Tibial nerve (tissue), 4 donors: ENCODE data around the gene GDPGP1. TPM values are rescaled to one million over a fixed set of nuclear protein-coding genes. Genes with fewer than 3 reads are reported as not detected.

Experiments
- DNase-seq, 2 donors: peaks; one replicate each; pipeline ENCODE4 v3.0.0-alpha.2; 2019; ENCODE audit warnings: low spot score in 2 of 2
- H3K27ac ChIP-seq, 4 donors: fragments of 200-600 bp; sonication (generic) in 3 of 4; one replicate each; pipeline ENCODE4 v1.5.1; 2017 to 2019; ENCODE audit warnings: mild to moderate bottlenecking in 1 of 4
- H3K27me3 ChIP-seq, 2 donors: fragments of 200-600 bp; sonication (generic) in 1 of 2; one replicate each; pipeline versions ENCODE4 v1.5.1 to v1.6.0; 2017 to 2019
- H3K36me3 ChIP-seq, 3 donors: fragments of 200-600 bp; sonication (generic); one replicate each; pipeline ENCODE4 v1.5.1; 2018 to 2019
- H3K4me1 ChIP-seq, 4 donors: fragments of 200-600 bp; sonication (generic) in 3 of 4; one replicate each; pipeline ENCODE4 v1.5.1; 2017 to 2019
- H3K4me3 ChIP-seq, 4 donors: fragments of 200-600 bp; sonication (generic) in 3 of 4; one replicate each; pipeline ENCODE4 v1.5.1; 2017 to 2019; ENCODE audit warnings: mild to moderate bottlenecking in 1 of 4, moderate library complexity in 1 of 4
- H3K9me3 ChIP-seq, 4 donors: fragments of 200-600 bp; sonication (generic) in 3 of 4; one replicate each; pipeline ENCODE4 v1.5.1; 2017 to 2019
- EP300 ChIP-seq, 2 donors: sonication (generic); formaldehyde crosslinking; IDR thresholded peaks; one replicate each; pipeline ENCODE4 v1.6.1; 2017; ENCODE audit warnings: antibody characterized with exemption in 2 of 2, mild to moderate bottlenecking in 1 of 2
- POLR2A ChIP-seq, 2 donors: fragments of 450-650 bp; IDR thresholded peaks; one replicate each; pipeline ENCODE4 v1.6.1; 2017; ENCODE audit warnings: antibody characterized with exemption in 2 of 2, mild to moderate bottlenecking in 2 of 2, moderate library complexity in 2 of 2
- WGBS, 2 donors: methylation state at CpG; one replicate each; pipeline ENCODE4 v1.1.5; 2018; 5-methylcytosine and 5-hydroxymethylcytosine counted together
- total RNA-seq, 4 donors: library from RNA; depleted of rRNA; stranded (reverse); fragments of >200 nt; gene quantifications; one replicate each; pipeline ENCODE4 v1.1.0, GENCODE V29; 2016
- TF ChIP-seq, protein P1 (sequence below), 5 experiments: fragments of 200-600 bp in 3 of 5; fragments of 450-650 bp in 2 of 5; sonication (generic) in 3 of 5; IDR thresholded peaks; one replicate each; pipeline ENCODE4 v1.5.1; 2016 to 2019; ENCODE audit warnings: antibody characterized with exemption in 5 of 5, mild to moderate bottlenecking in 3 of 5, moderate library complexity in 2 of 5

Gene GDPGP1
- total RNA-seq, 4 donors from 2014 or later: 1.4 to 6.9 (median 4.9) TPM

DNA sequence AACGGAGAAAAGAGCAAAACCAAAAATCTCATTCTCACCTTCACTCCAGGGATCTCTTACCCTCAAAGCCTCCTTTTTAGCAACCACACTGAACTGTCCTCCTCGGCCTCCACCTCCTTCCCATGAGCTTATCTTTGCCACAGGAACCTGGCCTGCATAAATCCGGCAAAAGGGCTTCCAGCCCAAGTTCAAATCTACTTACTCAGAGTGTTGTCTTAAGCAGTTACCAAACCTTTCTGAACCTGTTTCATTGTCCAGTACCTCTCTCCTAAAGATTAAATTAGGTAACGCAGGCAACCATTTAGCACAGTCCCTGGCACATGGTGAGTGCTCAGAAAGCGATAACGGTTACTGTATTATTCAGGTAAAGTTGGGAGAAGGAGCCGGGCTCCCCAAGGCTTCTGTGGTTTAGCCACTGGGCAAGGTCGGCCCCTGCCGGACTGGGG is 1.0 kb upstream of the GDPGP1 start:
- peak overlapping the region; percentile 52 to 96 (median 92) for H3K27ac ChIP-seq
- TF ChIP-seq, protein P1, sequence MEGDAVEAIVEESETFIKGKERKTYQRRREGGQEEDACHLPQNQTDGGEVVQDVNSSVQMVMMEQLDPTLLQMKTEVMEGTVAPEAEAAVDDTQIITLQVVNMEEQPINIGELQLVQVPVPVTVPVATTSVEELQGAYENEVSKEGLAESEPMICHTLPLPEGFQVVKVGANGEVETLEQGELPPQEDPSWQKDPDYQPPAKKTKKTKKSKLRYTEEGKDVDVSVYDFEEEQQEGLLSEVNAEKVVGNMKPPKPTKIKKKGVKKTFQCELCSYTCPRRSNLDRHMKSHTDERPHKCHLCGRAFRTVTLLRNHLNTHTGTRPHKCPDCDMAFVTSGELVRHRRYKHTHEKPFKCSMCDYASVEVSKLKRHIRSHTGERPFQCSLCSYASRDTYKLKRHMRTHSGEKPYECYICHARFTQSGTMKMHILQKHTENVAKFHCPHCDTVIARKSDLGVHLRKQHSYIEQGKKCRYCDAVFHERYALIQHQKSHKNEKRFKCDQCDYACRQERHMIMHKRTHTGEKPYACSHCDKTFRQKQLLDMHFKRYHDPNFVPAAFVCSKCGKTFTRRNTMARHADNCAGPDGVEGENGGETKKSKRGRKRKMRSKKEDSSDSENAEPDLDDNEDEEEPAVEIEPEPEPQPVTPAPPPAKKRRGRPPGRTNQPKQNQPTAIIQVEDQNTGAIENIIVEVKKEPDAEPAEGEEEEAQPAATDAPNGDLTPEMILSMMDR (IDR thresholded peaks at IDR 0.05): peak in 2 of 5 experiments; percentile 42 to 71
- TF ChIP-seq POLR2A (IDR thresholded peaks at IDR 0.05): no peak
- TF ChIP-seq EP300 (IDR thresholded peaks at IDR 0.05): no peak
- 11 to 15% methylated on average over 9 of the region's 9 CpGs for WGBS, 2 donors

DNA sequence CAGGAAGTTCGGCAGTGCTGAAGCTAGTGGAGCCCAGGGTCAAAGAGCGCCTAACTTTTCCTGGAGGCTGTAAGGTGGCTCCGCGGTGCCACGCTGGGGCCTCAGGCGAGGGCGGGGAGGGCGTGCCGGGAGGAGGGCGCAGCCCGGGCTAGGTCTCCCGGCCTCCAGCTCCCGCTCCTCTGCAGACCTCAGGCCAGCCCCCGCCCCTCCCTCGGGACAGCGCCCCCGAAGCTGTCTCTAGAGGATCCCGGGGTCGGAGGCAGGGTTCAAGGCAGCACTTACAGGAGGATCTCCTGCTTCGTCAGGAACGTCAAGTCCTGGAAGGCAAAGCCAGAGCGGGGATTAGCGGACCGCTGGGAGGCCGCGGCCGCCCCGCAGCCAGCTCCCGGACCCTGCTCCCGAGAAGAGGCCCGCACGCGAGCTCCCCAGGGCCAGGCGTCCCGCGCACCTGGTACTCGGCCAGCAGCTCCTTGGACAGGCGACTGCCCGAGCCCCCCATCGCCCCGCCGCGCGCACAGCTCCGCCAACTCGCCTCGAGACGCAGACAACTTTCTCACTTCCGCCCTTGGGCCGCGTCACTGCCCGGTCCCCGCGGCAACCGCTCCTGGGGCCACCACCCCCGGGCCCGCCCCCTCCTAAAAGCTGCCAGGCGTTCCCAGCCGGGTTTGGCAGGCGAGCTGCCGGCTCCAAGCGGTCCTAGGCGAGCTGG is 468 bp upstream of the GDPGP1 start, which contains the start of gene CIB1:
Gene CIB1 (minus strand): TSS at position 555 of the 709 bp plus-strand sequence. CDS start 56 bp downstream, at position 499.
- 0 to 1% methylated on average over 20 to 31 of the region's 63 CpGs for WGBS, 2 donors
- Histone ChIP-seq H3K27ac (peak within 1 kb of the TSS; percentile 70 to 96 (median 92)), H3K4me1 (peaks cover 0 to 41% (median 27%) of the 10 kb centered on the region in 4 donors), H3K27me3 (no peaks in the 10 kb centered on the region), H3K9me3 (no peaks in the 10 kb centered on the region), H3K4me3 (peak within 1 kb of the TSS; percentile 54 to 87 (median 80)), H3K36me3 (peaks cover 0 to 61% (median 3%) of the 10 kb centered on the region in 3 donors)
- peak; percentile 91 to 93 for DNase-seq
- TF ChIP-seq EP300 (IDR thresholded peaks at IDR 0.05) (peak; percentile 34 to 91), POLR2A (IDR thresholded peaks at IDR 0.05) (peak; percentile 39 to 72)
- TF ChIP-seq, protein P1 (IDR thresholded peaks at IDR 0.05): peak in 4 of 5 experiments; percentile 19 to 72 (median 46)

More for the DNA sequence above, 1.0 kb upstream of the GDPGP1 start:
- no peak for DNase-seq
- H3K4me1 ChIP-seq: peaks cover 0 to 41% (median 27%) of the 10 kb centered on the region in 4 donors
- H3K4me3 ChIP-seq: peak overlapping the region; percentile 54 to 87 (median 80)
- H3K36me3 ChIP-seq: peaks cover 0 to 61% (median 3%) of the 10 kb centered on the region in 3 donors
- no peaks in the 10 kb centered on the region for H3K27me3 ChIP-seq
- H3K9me3 ChIP-seq: no peaks in the 10 kb centered on the region

DNA sequence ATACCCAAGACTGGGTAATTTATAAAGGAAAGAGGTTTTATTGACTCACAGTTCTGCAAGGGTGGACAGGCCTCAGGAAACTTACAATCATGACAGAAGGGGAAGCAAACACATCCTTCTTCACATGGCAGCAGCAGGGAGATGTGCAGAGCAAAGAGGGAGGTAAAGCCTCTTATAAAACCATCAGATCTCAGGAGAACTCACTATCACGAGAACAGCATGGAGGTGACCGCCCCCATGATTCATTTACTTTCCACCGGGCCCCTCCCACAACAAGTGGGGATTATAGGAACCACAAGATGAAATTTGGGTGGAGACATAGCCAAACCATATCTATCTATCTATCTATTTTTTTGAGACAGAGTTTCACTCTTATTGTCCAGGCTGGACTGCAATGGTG is 5.4 kb downstream of the GDPGP1 start:
- H3K4me3 ChIP-seq: no peak overlapping the region
- TF ChIP-seq EP300 (IDR thresholded peaks at IDR 0.05) (no peak), POLR2A (IDR thresholded peaks at IDR 0.05) (no peak)
- TF ChIP-seq, protein P1 (IDR thresholded peaks at IDR 0.05): no peak
- H3K27me3 ChIP-seq: no peaks in the 10 kb centered on the region
- H3K36me3 ChIP-seq: peaks cover 0 to 69% (median 0%) of the 10 kb centered on the region in 3 donors
- no peaks in the 10 kb centered on the region for H3K9me3 ChIP-seq
- peaks cover 0 to 8% (median 4%) of the 10 kb centered on the region in 4 donors for H3K4me1 ChIP-seq
- 81% methylated on average over 3 of the region's 3 CpGs for WGBS, 2 donors
- no peak for DNase-seq
- H3K27ac ChIP-seq: no peak overlapping the region

DNA sequence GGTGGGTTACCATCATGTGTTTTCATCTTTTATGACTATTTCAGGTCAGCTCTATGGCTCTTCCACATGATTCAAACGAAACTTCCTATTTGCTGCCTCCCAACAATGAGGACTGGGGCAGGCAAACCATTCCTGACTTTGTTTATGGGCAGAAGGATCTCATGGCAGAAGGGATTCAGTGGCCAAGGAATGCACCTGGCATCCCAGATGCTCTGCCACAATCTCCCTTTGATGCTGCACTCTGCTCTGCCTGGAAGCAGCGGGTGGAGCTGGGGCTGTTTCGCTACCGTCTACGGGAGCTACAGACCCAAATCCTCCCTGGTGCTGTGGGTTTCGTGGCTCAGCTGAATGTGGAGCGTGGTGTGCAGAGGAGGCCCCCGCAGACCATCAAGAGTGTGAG is 6.8 kb downstream of the GDPGP1 start:
- WGBS, 2 donors: 81 to 91% methylated on average over 8 of the region's 8 CpGs
- Histone ChIP-seq H3K4me1 (no peaks in the 10 kb centered on the region), H3K27ac (no peak overlapping the region), H3K36me3 (peaks cover 0 to 66% (median 0%) of the 10 kb centered on the region in 3 donors), H3K4me3 (no peak overlapping the region), H3K27me3 (no peaks in the 10 kb centered on the region), H3K9me3 (no peaks in the 10 kb centered on the region)
- no peak for DNase-seq
- TF ChIP-seq POLR2A (IDR thresholded peaks at IDR 0.05): no peak
- TF ChIP-seq EP300 (IDR thresholded peaks at IDR 0.05): no peak
- TF ChIP-seq, protein P1 (IDR thresholded peaks at IDR 0.05): no peak
